NK-92 (cell line): ENCODE measurements around the gene TBX1.

Source experiments
- DNase-seq: peaks from one replicate; lab custom pipeline; 2025; ENCODE audit not compliant: unreplicated experiment; lab: John Stamatoyannopoulos, UW

TBX1 gene

GRCh38 chr22:19751497-19752245, 8.9 kb upstream of the TBX1 start:
- no peak for DNase-seq

GRCh38 chr22:19753090-19753842, 7.3 kb upstream of the TBX1 start:
- no peak for DNase-seq

GRCh38 chr22:19753996-19754700, 6.4 kb upstream of the TBX1 start:
- DNase-seq: no peak

- DNase-seq: no peak
These were observed 5.9 kb upstream of the TBX1 start for GRCh38 chr22:19754701-19755144.

GRCh38 chr22:19755145-19755710, 5.3 kb upstream of the TBX1 start:
- no peak for DNase-seq

GRCh38 chr22:19755722-19756287, 4.8 kb upstream of the TBX1 start:
- DNase-seq: no peak

GRCh38 chr22:19756288-19757128, 4.1 kb upstream of the TBX1 start:
- DNase-seq: no peak

- DNase-seq: no peak
These were observed 3.2 kb upstream of the TBX1 start for GRCh38 chr22:19757140-19757984.

- DNase-seq: no peak
These were observed 2.3 kb upstream of the TBX1 start for GRCh38 chr22:19757985-19758895.

GRCh38 chr22:19758896-19759426, 1.6 kb upstream of the TBX1 start:
- no peak for DNase-seq

GRCh38 chr22:19759427-19760057, 1.0 kb upstream of the TBX1 start:
- DNase-seq: no peak

GRCh38 chr22:19760951-19761724, 560 bp downstream of the TBX1 start:
- no peak for DNase-seq

GRCh38 chr22:19761725-19762567, 1.4 kb downstream of the TBX1 start:
- no peak for DNase-seq

GRCh38 chr22:19762568-19763457, 2.2 kb downstream of the TBX1 start:
- no peak for DNase-seq
